Panc1 (cell line): Measurements from ENCODE around the gene DNER. TPM values are rescaled to one million over a fixed set of nuclear protein-coding genes. Genes with fewer than 3 reads are reported as not detected.

Experiments
- ATAC-seq: fragments of 200-7000 bp; cut with Tn5 transposase; 2 replicates; pipeline ENCODE4 v1.9.1; 2020; ENCODE audit warnings: mild to moderate bottlenecking, moderate library complexity
- BruUV-seq: library from RNA; stranded (reverse); fragments of 400-500 nt; replicated peaks from 2 replicates; lab custom pipeline; 2021; lab: Mats Ljungman, UMichigan
- CTCF ChIA-PET: fragments of 300-600 bp; sonication (Branson Sonifier 250); formaldehyde crosslinking; loops from one replicate; lab custom pipeline; 2022; ENCODE audit warnings: antibody characterized with exemption; lab: Charles Lee
- POLR2A ChIA-PET: fragments of 300-600 bp; sonication (Branson Sonifier 250); formaldehyde crosslinking; loops from one replicate; lab custom pipeline; 2022; ENCODE audit warnings: antibody characterized with exemption; lab: Charles Lee
- DNase-seq: peaks from one replicate; pipeline ENCODE4 v3.0.0-alpha.2; 2010; ENCODE audit warnings: low read depth, low spot score
- H3K27ac ChIP-seq: 2 replicates; pipeline ENCODE4 v1.5.1; 2011; ENCODE audit warnings: mild to moderate bottlenecking, low read length, inconsistent platforms
- H3K27me3 ChIP-seq: fragments of 200-500 bp; sonication (Bioruptor generic); 2 replicates; pipeline ENCODE4 v1.6.0; 2014; ENCODE audit warnings: low read length, inconsistent platforms; ENCODE audit not compliant: control insufficient read depth, insufficient read depth
- H3K36me3 ChIP-seq: fragments of 200-500 bp; sonication (Bioruptor generic); 2 replicates; pipeline ENCODE4 v1.5.1; 2014; ENCODE audit warnings: inconsistent platforms, mild to moderate bottlenecking, low read length, moderate library complexity; ENCODE audit not compliant: control insufficient read depth, insufficient read depth
- H3K4me1 ChIP-seq: 2 replicates; pipeline ENCODE4 v1.5.1; 2011; ENCODE audit warnings: inconsistent platforms, mild to moderate bottlenecking, low read length, moderate library complexity; ENCODE audit not compliant: control insufficient read depth, insufficient read depth
- H3K4me3 ChIP-seq, 2 experiments: 2 replicates each; pipeline ENCODE4 v1.5.1; 2011 to 2012; ENCODE audit warnings: low read depth in 2 of 2, low read length in 2 of 2, mild to moderate bottlenecking in 2 of 2, inconsistent platforms in 1 of 2, moderate library complexity in 1 of 2
- H3K9me3 ChIP-seq: fragments of 200-500 bp; sonication (Bioruptor generic); 2 replicates; pipeline ENCODE4 v1.5.1; 2014; ENCODE audit warnings: low read depth, mild to moderate bottlenecking, inconsistent platforms, low read length, moderate library complexity; ENCODE audit not compliant: control insufficient read depth, insufficient read depth
- POLR2AphosphoS5 ChIP-seq: IDR thresholded peaks from 2 replicates; pipeline ENCODE4 v1.6.1; 2012; ENCODE audit warnings: mild to moderate bottlenecking, low read depth, low read length, moderate library complexity
- SIN3A ChIP-seq: IDR thresholded peaks from 2 replicates; pipeline ENCODE4 v1.6.1; 2012; ENCODE audit warnings: low read depth, mild to moderate bottlenecking, low read length, moderate library complexity, borderline replicate concordance; ENCODE audit not compliant: insufficient read depth
- TCF7L2 ChIP-seq: IDR thresholded peaks from 2 replicates; pipeline ENCODE4 v1.6.1; 2011; ENCODE audit warnings: mild to moderate bottlenecking, low read depth, low read length, inconsistent platforms
- in situ Hi-C: cut with HindIII; loops from 2 replicates; pipeline ENCODE4 v1.10.0; 2016; ENCODE audit warnings: low sequenced_read_pairs, low pct_unique_long_range_greater_than_20kb
- intact Hi-C: fragments of 100-400 bp; cut with micrococcal nuclease; formaldehyde crosslinking; loops from one replicate; pipeline ENCODE4 v1.10.0; 2022; ENCODE audit not compliant: unreplicated experiment
- total RNA-seq: library from RNA; stranded (reverse); gene quantifications from one replicate; pipeline ENCODE4 v1.2.1, GENCODE V29; 2021; ENCODE audit not compliant: unreplicated experiment
- TF ChIP-seq, protein P1 (sequence below): fragments of 450-650 bp; IDR thresholded peaks from 2 replicates; pipeline ENCODE4 v1.5.1; 2017; ENCODE audit warnings: mild to moderate bottlenecking
- TF ChIP-seq, protein P2 (sequence below), 2 experiments: IDR thresholded peaks; 2 replicates each; pipeline ENCODE4 v1.6.1; 2011 to 2012; ENCODE audit warnings: low read depth in 2 of 2, control low read depth in 1 of 2, low read length in 1 of 2, mild to moderate bottlenecking in 1 of 2, moderate library complexity in 1 of 2; ENCODE audit not compliant: insufficient read depth in 1 of 2

DNER gene
- total RNA-seq, 1 experiment from 2014 or later = 0.31 TPM

DNA sequence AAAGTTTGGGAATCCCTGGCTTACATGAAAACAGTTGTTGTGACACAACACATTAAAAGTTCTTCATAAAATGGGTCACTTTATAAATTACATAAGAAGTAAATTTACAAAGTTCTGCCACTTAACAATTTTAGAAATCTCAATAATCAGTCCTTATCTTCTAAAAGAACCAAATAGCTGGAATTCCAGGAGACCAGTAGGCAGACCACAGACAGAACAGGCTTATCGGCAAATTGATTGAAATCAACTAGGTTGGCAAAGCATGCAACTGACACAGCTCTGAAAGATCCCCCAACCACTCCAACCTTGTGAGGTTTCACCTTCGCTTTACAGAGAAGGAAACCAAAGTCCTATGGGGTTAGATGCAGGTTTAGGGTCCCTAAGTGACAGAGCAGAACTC lies 103.0 kb downstream of the DNER start:
- CTCF ChIA-PET = no interaction called here
- Histone ChIP-seq H3K36me3 (no peaks in the 10 kb centered on the region), H3K9me3 (no peaks in the 10 kb centered on the region), H3K27me3 (no peaks in the 10 kb centered on the region), H3K4me3 (no peak overlapping the region), H3K27ac (no peak overlapping the region), H3K4me1 (no peaks in the 10 kb centered on the region)
- TF ChIP-seq, protein P1, sequence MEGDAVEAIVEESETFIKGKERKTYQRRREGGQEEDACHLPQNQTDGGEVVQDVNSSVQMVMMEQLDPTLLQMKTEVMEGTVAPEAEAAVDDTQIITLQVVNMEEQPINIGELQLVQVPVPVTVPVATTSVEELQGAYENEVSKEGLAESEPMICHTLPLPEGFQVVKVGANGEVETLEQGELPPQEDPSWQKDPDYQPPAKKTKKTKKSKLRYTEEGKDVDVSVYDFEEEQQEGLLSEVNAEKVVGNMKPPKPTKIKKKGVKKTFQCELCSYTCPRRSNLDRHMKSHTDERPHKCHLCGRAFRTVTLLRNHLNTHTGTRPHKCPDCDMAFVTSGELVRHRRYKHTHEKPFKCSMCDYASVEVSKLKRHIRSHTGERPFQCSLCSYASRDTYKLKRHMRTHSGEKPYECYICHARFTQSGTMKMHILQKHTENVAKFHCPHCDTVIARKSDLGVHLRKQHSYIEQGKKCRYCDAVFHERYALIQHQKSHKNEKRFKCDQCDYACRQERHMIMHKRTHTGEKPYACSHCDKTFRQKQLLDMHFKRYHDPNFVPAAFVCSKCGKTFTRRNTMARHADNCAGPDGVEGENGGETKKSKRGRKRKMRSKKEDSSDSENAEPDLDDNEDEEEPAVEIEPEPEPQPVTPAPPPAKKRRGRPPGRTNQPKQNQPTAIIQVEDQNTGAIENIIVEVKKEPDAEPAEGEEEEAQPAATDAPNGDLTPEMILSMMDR = no peak
- TF ChIP-seq, protein P2, sequence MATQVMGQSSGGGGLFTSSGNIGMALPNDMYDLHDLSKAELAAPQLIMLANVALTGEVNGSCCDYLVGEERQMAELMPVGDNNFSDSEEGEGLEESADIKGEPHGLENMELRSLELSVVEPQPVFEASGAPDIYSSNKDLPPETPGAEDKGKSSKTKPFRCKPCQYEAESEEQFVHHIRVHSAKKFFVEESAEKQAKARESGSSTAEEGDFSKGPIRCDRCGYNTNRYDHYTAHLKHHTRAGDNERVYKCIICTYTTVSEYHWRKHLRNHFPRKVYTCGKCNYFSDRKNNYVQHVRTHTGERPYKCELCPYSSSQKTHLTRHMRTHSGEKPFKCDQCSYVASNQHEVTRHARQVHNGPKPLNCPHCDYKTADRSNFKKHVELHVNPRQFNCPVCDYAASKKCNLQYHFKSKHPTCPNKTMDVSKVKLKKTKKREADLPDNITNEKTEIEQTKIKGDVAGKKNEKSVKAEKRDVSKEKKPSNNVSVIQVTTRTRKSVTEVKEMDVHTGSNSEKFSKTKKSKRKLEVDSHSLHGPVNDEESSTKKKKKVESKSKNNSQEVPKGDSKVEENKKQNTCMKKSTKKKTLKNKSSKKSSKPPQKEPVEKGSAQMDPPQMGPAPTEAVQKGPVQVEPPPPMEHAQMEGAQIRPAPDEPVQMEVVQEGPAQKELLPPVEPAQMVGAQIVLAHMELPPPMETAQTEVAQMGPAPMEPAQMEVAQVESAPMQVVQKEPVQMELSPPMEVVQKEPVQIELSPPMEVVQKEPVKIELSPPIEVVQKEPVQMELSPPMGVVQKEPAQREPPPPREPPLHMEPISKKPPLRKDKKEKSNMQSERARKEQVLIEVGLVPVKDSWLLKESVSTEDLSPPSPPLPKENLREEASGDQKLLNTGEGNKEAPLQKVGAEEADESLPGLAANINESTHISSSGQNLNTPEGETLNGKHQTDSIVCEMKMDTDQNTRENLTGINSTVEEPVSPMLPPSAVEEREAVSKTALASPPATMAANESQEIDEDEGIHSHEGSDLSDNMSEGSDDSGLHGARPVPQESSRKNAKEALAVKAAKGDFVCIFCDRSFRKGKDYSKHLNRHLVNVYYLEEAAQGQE (IDR thresholded peaks at IDR 0.05; ENCODE audit: insufficient read depth in 1 of 2, low read depth in 2 of 2, low read length in 1 of 2) = no peak
- TF ChIP-seq TCF7L2 (no peak), POLR2AphosphoS5 (no peak), SIN3A (no peak)
- no TSS peak for BruUV-seq
- POLR2A ChIA-PET = no interaction called here
- intact Hi-C loops (no loop called here), in situ Hi-C loops (no loop called here)
- no peak for DNase-seq
- no peak for ATAC-seq

DNA sequence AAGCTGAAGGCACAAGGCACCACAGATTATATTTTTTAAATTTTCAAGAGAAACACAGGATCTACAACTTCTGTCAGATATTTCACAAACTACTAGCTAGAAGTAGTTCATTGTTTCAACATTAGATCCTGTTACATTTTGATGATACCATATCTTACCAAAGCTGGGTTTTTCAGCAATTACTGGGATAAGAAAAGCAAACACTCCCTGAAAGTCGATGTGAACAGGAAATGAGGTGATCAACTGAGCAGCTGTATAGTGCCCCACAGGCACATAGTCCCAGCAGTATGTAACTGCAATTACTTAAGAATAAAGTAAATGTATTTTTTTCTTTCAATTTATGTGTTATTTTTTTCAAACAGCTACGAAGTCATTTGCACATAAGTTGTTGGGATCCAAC lies 103.5 kb downstream of the DNER start:
- ChIA-PET POLR2A (no interaction called here), CTCF (no interaction called here)
- in situ Hi-C loops (no loop called here), intact Hi-C loops (no loop called here)
- Histone ChIP-seq H3K9me3 (no peaks in the 10 kb centered on the region), H3K27ac (no peak overlapping the region), H3K36me3 (no peaks in the 10 kb centered on the region), H3K4me1 (no peaks in the 10 kb centered on the region), H3K27me3 (no peaks in the 10 kb centered on the region), H3K4me3 (no peak overlapping the region)
- BruUV-seq = no TSS peak
- DNase-seq (no peak), ATAC-seq (no peak)
- TF ChIP-seq POLR2AphosphoS5 = no peak
- TF ChIP-seq, protein P1 = no peak
- TF ChIP-seq SIN3A = no peak
- no peak for TF ChIP-seq TCF7L2
- TF ChIP-seq, protein P2 (IDR thresholded peaks at IDR 0.05; ENCODE audit: insufficient read depth in 1 of 2, low read depth in 2 of 2, low read length in 1 of 2) = no peak
